ENCODE data around the gene FILIP1L.

DNA sequence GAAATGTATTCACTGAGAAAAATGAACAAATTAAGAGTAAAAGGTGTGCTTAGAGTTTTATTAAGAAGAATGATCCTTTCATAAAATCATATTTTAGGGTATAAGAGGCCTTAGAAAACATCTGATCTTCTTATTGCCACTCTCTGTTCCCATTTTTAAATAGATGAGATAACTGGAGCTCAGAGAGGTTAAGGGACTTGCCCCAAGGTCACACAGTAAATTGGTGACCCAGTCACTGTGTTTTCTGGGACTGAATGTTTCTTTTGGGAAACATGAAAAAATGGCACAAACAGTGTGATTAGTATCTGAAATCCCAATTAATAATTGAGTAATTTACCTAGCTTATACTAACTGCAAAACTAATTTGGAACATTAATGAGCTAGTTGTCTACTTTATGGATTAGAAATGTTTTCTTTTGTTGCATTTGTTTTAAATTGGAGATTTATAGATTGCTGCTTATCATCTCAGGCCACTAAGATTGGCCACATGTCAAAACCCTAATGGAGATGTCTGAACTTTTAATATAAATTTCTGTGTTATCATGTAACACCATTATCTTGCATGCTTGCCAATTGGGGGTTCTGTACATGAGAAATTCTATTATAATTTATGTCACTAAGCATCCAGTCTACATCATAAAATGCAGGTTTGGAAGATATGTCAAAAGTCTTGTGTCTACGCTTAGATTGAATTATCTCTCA is 231.7 kb downstream of the FILIP1L start:
- TF ChIP-seq KDM6A (CRISPR knock-in tag; IDR thresholded peaks at IDR 0.05; ENCODE audit: low read depth) (no peak), ZNF720 (CRISPR knock-in tag; IDR thresholded peaks at IDR 0.05) (no peak), PRDM4 (CRISPR knock-in tag; IDR thresholded peaks at IDR 0.05; ENCODE audit: borderline replicate concordance) (no peak), CTCF (CRISPR knock-in tag; IDR thresholded peaks at IDR 0.05) (no peak)
- TF ChIP-seq, protein P1, sequence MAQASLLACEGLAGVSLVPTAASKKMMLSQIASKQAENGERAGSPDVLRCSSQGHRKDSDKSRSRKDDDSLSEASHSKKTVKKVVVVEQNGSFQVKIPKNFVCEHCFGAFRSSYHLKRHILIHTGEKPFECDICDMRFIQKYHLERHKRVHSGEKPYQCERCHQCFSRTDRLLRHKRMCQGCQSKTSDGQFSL (CRISPR knock-in tag; IDR thresholded peaks at IDR 0.05): no peak
- TF ChIP-seq, protein P2, sequence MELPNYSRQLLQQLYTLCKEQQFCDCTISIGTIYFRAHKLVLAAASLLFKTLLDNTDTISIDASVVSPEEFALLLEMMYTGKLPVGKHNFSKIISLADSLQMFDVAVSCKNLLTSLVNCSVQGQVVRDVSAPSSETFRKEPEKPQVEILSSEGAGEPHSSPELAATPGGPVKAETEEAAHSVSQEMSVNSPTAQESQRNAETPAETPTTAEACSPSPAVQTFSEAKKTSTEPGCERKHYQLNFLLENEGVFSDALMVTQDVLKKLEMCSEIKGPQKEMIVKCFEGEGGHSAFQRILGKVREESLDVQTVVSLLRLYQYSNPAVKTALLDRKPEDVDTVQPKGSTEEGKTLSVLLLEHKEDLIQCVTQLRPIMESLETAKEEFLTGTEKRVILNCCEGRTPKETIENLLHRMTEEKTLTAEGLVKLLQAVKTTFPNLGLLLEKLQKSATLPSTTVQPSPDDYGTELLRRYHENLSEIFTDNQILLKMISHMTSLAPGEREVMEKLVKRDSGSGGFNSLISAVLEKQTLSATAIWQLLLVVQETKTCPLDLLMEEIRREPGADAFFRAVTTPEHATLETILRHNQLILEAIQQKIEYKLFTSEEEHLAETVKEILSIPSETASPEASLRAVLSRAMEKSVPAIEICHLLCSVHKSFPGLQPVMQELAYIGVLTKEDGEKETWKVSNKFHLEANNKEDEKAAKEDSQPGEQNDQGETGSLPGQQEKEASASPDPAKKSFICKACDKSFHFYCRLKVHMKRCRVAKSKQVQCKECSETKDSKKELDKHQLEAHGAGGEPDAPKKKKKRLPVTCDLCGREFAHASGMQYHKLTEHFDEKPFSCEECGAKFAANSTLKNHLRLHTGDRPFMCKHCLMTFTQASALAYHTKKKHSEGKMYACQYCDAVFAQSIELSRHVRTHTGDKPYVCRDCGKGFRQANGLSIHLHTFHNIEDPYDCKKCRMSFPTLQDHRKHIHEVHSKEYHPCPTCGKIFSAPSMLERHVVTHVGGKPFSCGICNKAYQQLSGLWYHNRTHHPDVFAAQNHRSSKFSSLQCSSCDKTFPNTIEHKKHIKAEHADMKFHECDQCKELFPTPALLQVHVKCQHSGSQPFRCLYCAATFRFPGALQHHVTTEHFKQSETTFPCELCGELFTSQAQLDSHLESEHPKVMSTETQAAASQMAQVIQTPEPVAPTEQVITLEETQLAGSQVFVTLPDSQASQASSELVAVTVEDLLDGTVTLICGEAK (IDR thresholded peaks at IDR 0.05): no peak
- TF ChIP-seq, protein P2 (CRISPR knock-in tag; IDR thresholded peaks at IDR 0.05): no peak

All from HepG2 (cell line).